ENCODE data around the gene SNX7. TPM values are rescaled to one million over a fixed set of nuclear protein-coding genes. Genes with fewer than 3 reads are reported as not detected.

Gene SNX7
- total RNA-seq, 1 experiment from 2014 or later = 25.3 TPM

GRCh38 chr1:98692482-98692881 lies 31.0 kb downstream of the SNX7 start:
- H3K27me3 ChIP-seq (ENCODE audit: insufficient read depth, low read depth) = no peaks in the 10 kb centered on the region
- ChIA-PET CTCF (no interaction called here), POLR2A (ENCODE audit: unreplicated experiment) (no interaction called here)
- H3K36me3 ChIP-seq (ENCODE audit: low read depth) = no peaks in the 10 kb centered on the region; the same call in 1 of the 2 replicates
- no peak overlapping the region for H3K4me3 ChIP-seq
- BruUV-seq (replicated peaks) = no TSS peak
- H3K9me3 ChIP-seq (ENCODE audit: insufficient read depth, low read depth) = peaks cover 3% of the 10 kb centered on the region; the same call in 1 of the 2 replicates
- no peak for TF ChIP-seq EZH2 (IDR thresholded peaks at IDR 0.05; ENCODE audit: low read depth)
- no peak for TF ChIP-seq CTCF (conservative IDR thresholded peaks at IDR 0.05)
- no peak overlapping the region for H3K27ac ChIP-seq
- H4K20me1 ChIP-seq (ENCODE audit: insufficient read depth) = no peaks in the 10 kb centered on the region
- intact Hi-C loops (cut with micrococcal nuclease; ENCODE audit: unreplicated experiment) = no loop called here
- no peaks in the 10 kb centered on the region; the same call in 1 of the 2 replicates for H3K9me2 ChIP-seq (ENCODE audit: insufficient read depth)
- H3K4me2 ChIP-seq = no peak overlapping the region
- H2AFZ ChIP-seq = no peak overlapping the region
- H3K4me1 ChIP-seq (replicated peaks; ENCODE audit: insufficient read depth) = no peaks in the 10 kb centered on the region
- no peak for DNase-seq
- no peaks in the 10 kb centered on the region for H3K79me2 ChIP-seq (ENCODE audit: low read depth)
- no peaks in the 10 kb centered on the region for H3F3A ChIP-seq (ENCODE audit: insufficient read depth, low read depth)

- no TSS peak for BruUV-seq (replicated peaks)
- no peak overlapping the region for H3K4me3 ChIP-seq
- ChIA-PET POLR2A (ENCODE audit: unreplicated experiment) (no interaction called here), CTCF (no interaction called here)
- H3K27me3 ChIP-seq (ENCODE audit: insufficient read depth, low read depth) = no peaks in the 10 kb centered on the region
- H3K79me2 ChIP-seq (ENCODE audit: low read depth) = no peaks in the 10 kb centered on the region
- no peak overlapping the region for H2AFZ ChIP-seq
- intact Hi-C loops (cut with micrococcal nuclease; ENCODE audit: unreplicated experiment) = no loop called here
- H3K9me3 ChIP-seq (ENCODE audit: insufficient read depth, low read depth) = peaks cover 3% of the 10 kb centered on the region; the same call in 1 of the 2 replicates
- no peaks in the 10 kb centered on the region for H3F3A ChIP-seq (ENCODE audit: insufficient read depth, low read depth)
- no peaks in the 10 kb centered on the region; the same call in 1 of the 2 replicates for H3K9me2 ChIP-seq (ENCODE audit: insufficient read depth)
- no peaks in the 10 kb centered on the region for H4K20me1 ChIP-seq (ENCODE audit: insufficient read depth)
- no peak overlapping the region for H3K4me2 ChIP-seq
- no peaks in the 10 kb centered on the region for H3K4me1 ChIP-seq (replicated peaks; ENCODE audit: insufficient read depth)
- no peak overlapping the region for H3K27ac ChIP-seq
- TF ChIP-seq EZH2 (IDR thresholded peaks at IDR 0.05; ENCODE audit: low read depth) (no peak), CTCF (conservative IDR thresholded peaks at IDR 0.05) (no peak)
- no peak for DNase-seq
- no peaks in the 10 kb centered on the region; the same call in 1 of the 2 replicates for H3K36me3 ChIP-seq (ENCODE audit: low read depth)
These were observed 31.9 kb downstream of the SNX7 start for GRCh38 chr1:98693385-98693784.

- H3K79me2 ChIP-seq (ENCODE audit: low read depth) = no peaks in the 10 kb centered on the region
- no TSS peak for BruUV-seq (replicated peaks)
- CTCF ChIA-PET = no interaction called here
These were observed 34.6 kb downstream of the SNX7 start for GRCh38 chr1:98696077-98696476.

More at GRCh38 chr1:98696077-98696476, 34.6 kb downstream of the SNX7 start:
- H3K27ac ChIP-seq = no peak overlapping the region
- no peak for DNase-seq
- no peak for TF ChIP-seq CTCF (conservative IDR thresholded peaks at IDR 0.05)
- TF ChIP-seq EZH2 (IDR thresholded peaks at IDR 0.05; ENCODE audit: low read depth) = no peak
- POLR2A ChIA-PET (ENCODE audit: unreplicated experiment) = no interaction called here
- no peaks in the 10 kb centered on the region for H3F3A ChIP-seq (ENCODE audit: insufficient read depth, low read depth)
- H3K9me3 ChIP-seq (ENCODE audit: insufficient read depth, low read depth) = no peaks in the 10 kb centered on the region
- no peak overlapping the region for H3K4me3 ChIP-seq
- no peaks in the 10 kb centered on the region for H3K27me3 ChIP-seq (ENCODE audit: insufficient read depth, low read depth)
- H4K20me1 ChIP-seq (ENCODE audit: insufficient read depth) = no peaks in the 10 kb centered on the region
- H3K4me1 ChIP-seq (replicated peaks; ENCODE audit: insufficient read depth) = no peaks in the 10 kb centered on the region
- intact Hi-C loops (cut with micrococcal nuclease; ENCODE audit: unreplicated experiment) = no loop called here
- peaks cover 4% of the 10 kb centered on the region; the same call in 1 of the 2 replicates for H3K36me3 ChIP-seq (ENCODE audit: low read depth)
- no peak overlapping the region for H3K4me2 ChIP-seq
- H3K9me2 ChIP-seq (ENCODE audit: insufficient read depth) = no peaks in the 10 kb centered on the region; the same call in 1 of the 2 replicates
- H2AFZ ChIP-seq = no peak overlapping the region
